IMR-90 (cell line): ENCODE measurements around the gene IFIH1. TPM values are rescaled to one million over a fixed set of nuclear protein-coding genes. Genes with fewer than 3 reads are reported as not detected.

Experiments
- ATAC-seq: fragments of 200-7000 bp; cut with Tn5 transposase; 2 replicates; pipeline ENCODE4 v1.9.1; 2020; ENCODE audit warnings: low read depth, mild to moderate bottlenecking, moderate library complexity
- BruUV-seq: library from RNA; stranded (reverse); fragments of 400-500 nt; replicated peaks from 2 replicates; lab custom pipeline; 2021; lab: Mats Ljungman, UMichigan
- CTCF ChIA-PET: fragments of 300-600 bp; formaldehyde crosslinking; extraction: SDS; loops from one replicate; lab custom pipeline; 2021; ENCODE audit warnings: antibody characterized with exemption; lab: Yijun Ruan, JAX
- POLR2A ChIA-PET: fragments of 300-600 bp; sonication (Branson Sonifier 250); formaldehyde crosslinking; loops from one replicate; lab custom pipeline; 2022; ENCODE audit warnings: antibody characterized with exemption; ENCODE audit not compliant: unreplicated experiment; lab: Charles Lee
- DNase-seq: peaks from one replicate; pipeline ENCODE4 v3.0.0; 2013
- H2AFZ ChIP-seq: replicated peaks from 2 replicates; pipeline ENCODE3; 2013; ENCODE audit warnings: low read length, mild to moderate bottlenecking; ENCODE audit not compliant: poor library complexity
- H2AK5ac ChIP-seq: 2 replicates; pipeline ENCODE4 v1.6.1; 2013; ENCODE audit warnings: low read depth, low read length, inconsistent platforms
- H2AK9ac ChIP-seq: replicated peaks from 2 replicates; pipeline ENCODE3; 2013; ENCODE audit warnings: mild to moderate bottlenecking, low read depth, low read length, moderate library complexity; ENCODE audit not compliant: poor library complexity
- H2BK120ac ChIP-seq: 2 replicates; pipeline ENCODE4 v1.6.1; 2013; ENCODE audit warnings: low read depth, low read length, inconsistent platforms
- H2BK15ac ChIP-seq: 3 replicates; pipeline ENCODE4 v1.6.1; 2013; ENCODE audit warnings: low read depth, low read length, inconsistent platforms
- H2BK20ac ChIP-seq: 2 replicates; pipeline ENCODE4 v1.6.1; 2013; ENCODE audit warnings: low read depth, mild to moderate bottlenecking, inconsistent platforms, low read length, moderate library complexity
- H2BK5ac ChIP-seq: 2 replicates; pipeline ENCODE4 v1.6.1; 2013; ENCODE audit warnings: mild to moderate bottlenecking, low read depth, low read length, inconsistent platforms; ENCODE audit not compliant: poor library complexity, severe bottlenecking
- H3K14ac ChIP-seq: replicated peaks from 2 replicates; pipeline ENCODE4 v1.6.1; 2013; ENCODE audit warnings: low read depth, low read length, inconsistent platforms
- H3K18ac ChIP-seq: 2 replicates; pipeline ENCODE4 v1.6.1; 2013; ENCODE audit warnings: low read depth, low read length, control low read depth
- H3K23ac ChIP-seq: 2 replicates; pipeline ENCODE4 v1.6.1; 2013; ENCODE audit warnings: low read depth, low read length, inconsistent platforms
- H3K27ac ChIP-seq: 2 replicates; pipeline ENCODE4 v1.5.1; 2013; ENCODE audit warnings: mild to moderate bottlenecking, control low read depth, low read length; ENCODE audit not compliant: insufficient read depth
- H3K27me3 ChIP-seq: 2 replicates; pipeline ENCODE4 v1.6.1; 2013; ENCODE audit warnings: low read length; ENCODE audit not compliant: control insufficient read depth, insufficient read depth
- H3K36me3 ChIP-seq: 2 replicates; pipeline ENCODE4 v1.6.1; 2013; ENCODE audit warnings: low read length, mixed read lengths; ENCODE audit not compliant: control insufficient read depth, insufficient read depth
- H3K4ac ChIP-seq: 2 replicates; pipeline ENCODE4 v1.6.1; 2013; ENCODE audit warnings: low read depth, low read length, inconsistent platforms
- H3K4me1 ChIP-seq: 2 replicates; pipeline ENCODE4 v1.6.1; 2013; ENCODE audit warnings: low read length, mixed read lengths; ENCODE audit not compliant: control insufficient read depth, insufficient read depth
- H3K4me2 ChIP-seq: 2 replicates; pipeline ENCODE4 v1.6.1; 2013; ENCODE audit warnings: low read depth, mild to moderate bottlenecking, control low read depth, low read length, moderate library complexity
- H3K4me3 ChIP-seq: 2 replicates; pipeline ENCODE4 v1.5.1; 2013; ENCODE audit warnings: low read depth, mild to moderate bottlenecking, control low read depth, low read length, moderate library complexity; ENCODE audit not compliant: insufficient read depth
- H3K56ac ChIP-seq: 2 replicates; pipeline ENCODE4 v1.6.1; 2013; ENCODE audit warnings: low read length, inconsistent platforms; ENCODE audit not compliant: insufficient read depth; ENCODE audit errors: extremely low read depth
- H3K79me1 ChIP-seq, 2 experiments: 2 replicates each; pipeline ENCODE4 v1.6.1; 2013; ENCODE audit warnings: low read length in 2 of 2, inconsistent platforms in 1 of 2, low read depth in 1 of 2
- H3K9ac ChIP-seq: 2 replicates; pipeline ENCODE4 v1.6.1; 2013; ENCODE audit warnings: low read depth, low read length, control low read depth
- H3K9me1 ChIP-seq: 2 replicates; pipeline ENCODE4 v1.6.1; 2013; ENCODE audit warnings: low read length, inconsistent platforms; ENCODE audit not compliant: insufficient read depth
- H3K9me3 ChIP-seq: 2 replicates; pipeline ENCODE4 v1.6.1; 2013; ENCODE audit warnings: low read length; ENCODE audit not compliant: control insufficient read depth, insufficient read depth
- H4K20me1 ChIP-seq: 2 replicates; pipeline ENCODE4 v1.6.1; 2013; ENCODE audit warnings: low read length, inconsistent platforms; ENCODE audit not compliant: insufficient read depth
- H4K5ac ChIP-seq: 2 replicates; pipeline ENCODE4 v1.6.1; 2013; ENCODE audit warnings: mild to moderate bottlenecking, low read depth, low read length, control low read depth
- H4K8ac ChIP-seq, 2 experiments: 2 replicates each; pipeline ENCODE4 v1.6.1; 2013; ENCODE audit warnings: low read depth in 2 of 2, low read length in 2 of 2, control low read depth in 1 of 2, inconsistent platforms in 1 of 2
- H4K91ac ChIP-seq: 2 replicates; pipeline ENCODE4 v1.6.1; 2013; ENCODE audit warnings: low read depth, low read length, inconsistent platforms; ENCODE audit not compliant: insufficient read depth
- BHLHE40 ChIP-seq: fragments of 150-350 bp; IDR thresholded peaks from 2 replicates; pipeline ENCODE4 v1.6.1; 2016; ENCODE audit warnings: mild to moderate bottlenecking, low read depth, low read length
- CEBPB ChIP-seq: IDR thresholded peaks from 2 replicates; pipeline ENCODE4 v1.6.1; 2012; ENCODE audit warnings: low read depth, low read length, improper control_type of control experiment
- CHD1 ChIP-seq: IDR thresholded peaks from 2 replicates; pipeline ENCODE4 v1.6.1; 2012; ENCODE audit warnings: low read depth, low read length, improper control_type of control experiment
- FOS ChIP-seq: fragments of 150-350 bp; IDR thresholded peaks from 2 replicates; pipeline ENCODE4 v1.6.1; 2016; ENCODE audit warnings: low read depth, low read length
- MAZ ChIP-seq: IDR thresholded peaks from 2 replicates; pipeline ENCODE4 v1.6.1; 2012; ENCODE audit warnings: low read depth, mild to moderate bottlenecking, low read length, improper control_type of control experiment, moderate library complexity, borderline replicate concordance
- NFE2L2 ChIP-seq: fragments of 150-350 bp; IDR thresholded peaks from 2 replicates; pipeline ENCODE4 v1.6.1; 2016; ENCODE audit warnings: low read depth, mild to moderate bottlenecking, low read length
- POLR2A ChIP-seq: IDR thresholded peaks from 2 replicates; pipeline ENCODE4 v1.6.1; 2012; ENCODE audit warnings: mild to moderate bottlenecking, low read depth, low read length
- RAD21 ChIP-seq: IDR thresholded peaks from 2 replicates; pipeline ENCODE4 v1.6.1; 2012; ENCODE audit warnings: low read length, improper control_type of control experiment
- RCOR1 ChIP-seq: IDR thresholded peaks from 2 replicates; pipeline ENCODE4 v1.6.1; 2012; ENCODE audit warnings: mild to moderate bottlenecking, low read length, improper control_type of control experiment; ENCODE audit not compliant: insufficient replicate concordance
- RFX5 ChIP-seq: IDR thresholded peaks from 2 replicates; pipeline ENCODE4 v1.8.0; 2012; ENCODE audit warnings: low read depth, mild to moderate bottlenecking, low read length, moderate library complexity
- SMC3 ChIP-seq: fragments of 150-350 bp; IDR thresholded peaks from 2 replicates; pipeline ENCODE4 v1.6.1; 2016; ENCODE audit warnings: low read depth, mild to moderate bottlenecking, antibody characterized with exemption, low read length, moderate library complexity
- WGBS, 2 experiments: methylation state at CpG; one replicate each; pipeline versions ENCODE4 v1.1.5 to v1.1.7; 2013; ENCODE audit warnings: missing lambda C conversion rate in 2 of 2; ENCODE audit not compliant: insufficient read length in 1 of 2; ENCODE audit errors: extremely low coverage in 2 of 2; 5-methylcytosine and 5-hydroxymethylcytosine counted together
- dilution Hi-C: fragments of 300-500 bp; cut with HindIII; formaldehyde crosslinking; loops from one replicate; pipeline ENCODE4 v1.14.3; 2018; ENCODE audit warnings: low sequenced_read_pairs; ENCODE audit not compliant: unreplicated experiment
- in situ Hi-C: fragments of 300-500 bp; cut with MboI; formaldehyde crosslinking; loops from 3 replicates; pipeline ENCODE4 v1.14.3; 2019; ENCODE audit warnings: low sequenced_read_pairs, inconsistent platforms, mixed read lengths
- intact Hi-C: fragments of 100-400 bp; cut with micrococcal nuclease; formaldehyde crosslinking; loops from 2 replicates; pipeline ENCODE4 v1.10.0; 2022
- polyA plus RNA-seq, 3 experiments: library from polyadenylated mRNA; depleted of rRNA; stranded (reverse); fragments of >200 nt; gene quantifications; 2 replicates each; pipeline ENCODE4 v1.2.3, GENCODE V29; 2012; ENCODE audit warnings: low replicate concordance in 1 of 3
- total RNA-seq: library from RNA; depleted of rRNA; stranded (reverse); fragments of >200 nt; gene quantifications from 2 replicates; pipeline ENCODE4 v1.2.3, GENCODE V29; 2012
- TF ChIP-seq, protein P1 (sequence below): conservative IDR thresholded peaks from 2 replicates; pipeline ENCODE4 v1.5.1; 2012; ENCODE audit warnings: mild to moderate bottlenecking, low read depth, low read length, improper control_type of control experiment
- TF ChIP-seq, protein P2 (sequence below): fragments of 150-350 bp; IDR thresholded peaks from 2 replicates; pipeline ENCODE4 v1.6.1; 2017; ENCODE audit warnings: mild to moderate bottlenecking, antibody characterized with exemption, low read length, low read depth

The IFIH1 gene
- total and polyA plus RNA-seq, 2 of the 4 experiments (the other 2 are of a cell fraction) = 1.3 to 1.4 TPM

GRCh38 chr2:162317058-162317742 lies 1.3 kb downstream of the IFIH1 start:
- Histone ChIP-seq H3K14ac (no peak overlapping the region), H4K8ac (0 out of 4 replicates have a peak overlapping the region, but pooled peaks of 1 of the 2 experiments have one; percentile 76), H2BK20ac (no peak overlapping the region), H4K91ac (no peak overlapping the region), H3K4me1 (no peaks in the 10 kb centered on the region), H3K27ac (no peak overlapping the region), H3K4me3 (no peak overlapping the region), H2AK5ac (no peak overlapping the region), H3K36me3 (no peaks in the 10 kb centered on the region), H2AK9ac (peak overlapping the region; percentile 77), H3K23ac (peak overlapping the region; percentile 41; the same call in 1 of the 2 replicates), H2BK120ac (no peak overlapping the region), H2AFZ (no peak overlapping the region), H3K27me3 (no peaks in the 10 kb centered on the region), H3K9me3 (no peaks in the 10 kb centered on the region), H3K9me1 (no peaks in the 10 kb centered on the region), H4K20me1 (no peaks in the 10 kb centered on the region), H3K4me2 (no peak overlapping the region; the same call in 1 of the 2 replicates), H3K18ac (no peak overlapping the region), H3K56ac (no peak overlapping the region), H4K5ac (no peak overlapping the region), H3K79me1 (no peaks in the 10 kb centered on the region), H2BK15ac (no peak overlapping the region), H3K4ac (no peak overlapping the region), H2BK5ac (no peak overlapping the region), H3K9ac (no peak overlapping the region)
- no TSS peak for BruUV-seq
- in situ Hi-C loops (loop anchor here (25.0 kb wide), 1 partner anchor 330 kb away; no protein-coding TSS in a partner anchor), intact Hi-C loops (no loop called here), dilution Hi-C loops (no loop called here)
- no peak for DNase-seq
- ChIA-PET CTCF (no interaction called here), POLR2A (interaction anchor here (0.6 kb wide), 1 partner anchor 11 kb away, joined by 3 read pairs; no protein-coding TSS in a partner anchor)
- no peak for TF ChIP-seq CEBPB
- TF ChIP-seq, protein P1, sequence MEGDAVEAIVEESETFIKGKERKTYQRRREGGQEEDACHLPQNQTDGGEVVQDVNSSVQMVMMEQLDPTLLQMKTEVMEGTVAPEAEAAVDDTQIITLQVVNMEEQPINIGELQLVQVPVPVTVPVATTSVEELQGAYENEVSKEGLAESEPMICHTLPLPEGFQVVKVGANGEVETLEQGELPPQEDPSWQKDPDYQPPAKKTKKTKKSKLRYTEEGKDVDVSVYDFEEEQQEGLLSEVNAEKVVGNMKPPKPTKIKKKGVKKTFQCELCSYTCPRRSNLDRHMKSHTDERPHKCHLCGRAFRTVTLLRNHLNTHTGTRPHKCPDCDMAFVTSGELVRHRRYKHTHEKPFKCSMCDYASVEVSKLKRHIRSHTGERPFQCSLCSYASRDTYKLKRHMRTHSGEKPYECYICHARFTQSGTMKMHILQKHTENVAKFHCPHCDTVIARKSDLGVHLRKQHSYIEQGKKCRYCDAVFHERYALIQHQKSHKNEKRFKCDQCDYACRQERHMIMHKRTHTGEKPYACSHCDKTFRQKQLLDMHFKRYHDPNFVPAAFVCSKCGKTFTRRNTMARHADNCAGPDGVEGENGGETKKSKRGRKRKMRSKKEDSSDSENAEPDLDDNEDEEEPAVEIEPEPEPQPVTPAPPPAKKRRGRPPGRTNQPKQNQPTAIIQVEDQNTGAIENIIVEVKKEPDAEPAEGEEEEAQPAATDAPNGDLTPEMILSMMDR = no peak
- no peak for TF ChIP-seq POLR2A
- TF ChIP-seq FOS = no peak
- no peak for TF ChIP-seq MAZ
- TF ChIP-seq RCOR1 = no peak
- no peak for TF ChIP-seq NFE2L2
- TF ChIP-seq CHD1 = no peak
- TF ChIP-seq SMC3 = no peak
- no peak for TF ChIP-seq RAD21
- no peak for TF ChIP-seq RFX5
- TF ChIP-seq, protein P2, sequence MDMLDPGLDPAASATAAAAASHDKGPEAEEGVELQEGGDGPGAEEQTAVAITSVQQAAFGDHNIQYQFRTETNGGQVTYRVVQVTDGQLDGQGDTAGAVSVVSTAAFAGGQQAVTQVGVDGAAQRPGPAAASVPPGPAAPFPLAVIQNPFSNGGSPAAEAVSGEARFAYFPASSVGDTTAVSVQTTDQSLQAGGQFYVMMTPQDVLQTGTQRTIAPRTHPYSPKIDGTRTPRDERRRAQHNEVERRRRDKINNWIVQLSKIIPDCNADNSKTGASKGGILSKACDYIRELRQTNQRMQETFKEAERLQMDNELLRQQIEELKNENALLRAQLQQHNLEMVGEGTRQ = no peak
- no peak for TF ChIP-seq BHLHE40
- no CpG with 5 or more reads among the region's 3 CpGs for WGBS, 2 experiments
- no peak for ATAC-seq
